Effector memory CD8-positive, alpha-beta T cell (primary cell): ENCODE data around the gene CHTOP.
"Not testable (repeated sequence)": the region's sequence is repeated elsewhere in the genome, so short reads cannot be mapped to it uniquely, and the experiment has no call there.

Experiments used
- ATAC-seq: fragments of 150-1000 bp; cut with Tn5 transposase; replicated peaks from 2 replicates; pipeline ENCODE4 v1.10.0; 2021; ENCODE audit warnings: mild to moderate bottlenecking, moderate library complexity
- DNase-seq, 3 experiments: peaks; one replicate each; pipeline ENCODE4 v3.0.0; 2021
- H3K27ac Mint-ChIP-seq, 2 donors: one replicate each; pipeline ENCODE4 v1.8.0; 2022; ENCODE audit warnings: mild to moderate bottlenecking in 2 of 2, mixed read lengths in 2 of 2, moderate library complexity in 2 of 2
- H3K27me3 Mint-ChIP-seq, 2 donors: one replicate each; pipeline ENCODE4 v1.8.0; 2022; ENCODE audit warnings: mixed read lengths in 2 of 2
- H3K36me3 Mint-ChIP-seq: one replicate; pipeline ENCODE4 v1.8.0; 2022; ENCODE audit warnings: mild to moderate bottlenecking, moderate library complexity, mixed read lengths; ENCODE audit not compliant: insufficient read depth
- H3K4me1 Mint-ChIP-seq, 2 donors: one replicate each; pipeline ENCODE4 v1.8.0; 2022; ENCODE audit warnings: low read depth in 2 of 2, mixed read lengths in 2 of 2
- H3K4me3 Mint-ChIP-seq, 2 donors: one replicate each; pipeline ENCODE4 v1.8.0; 2022; ENCODE audit warnings: mild to moderate bottlenecking in 2 of 2, mixed read lengths in 2 of 2, moderate library complexity in 2 of 2
- H3K9me3 Mint-ChIP-seq, 2 donors: one replicate each; pipeline ENCODE4 v1.8.0; 2022; ENCODE audit warnings: mixed read lengths in 2 of 2

CHTOP gene

GRCh38 chr1:153668672-153669071, 34.8 kb downstream of the CHTOP start:
- not testable (repeated sequence) for ATAC-seq, H3K9me3 Mint-ChIP-seq, DNase-seq, H3K27me3 Mint-ChIP-seq
- H3K4me3 Mint-ChIP-seq = peak overlapping the region; percentile 8 to 28
- H3K36me3 Mint-ChIP-seq = peaks cover 63% of the 10 kb centered on the region
- H3K27ac Mint-ChIP-seq = peak overlapping the region in 1 of 2 donors; percentile 71
- peaks cover 5 to 18% of the 10 kb centered on the region in 2 donors for H3K4me1 Mint-ChIP-seq

- no peak for ATAC-seq
- Mint-ChIP-seq H3K27me3 (no peaks in the 10 kb centered on the region), H3K36me3 (peaks cover 54% of the 10 kb centered on the region), H3K4me1 (peaks cover 5 to 18% of the 10 kb centered on the region in 2 donors), H3K27ac (peak overlapping the region in 1 of 2 donors; percentile 71), H3K9me3 (no peaks in the 10 kb centered on the region), H3K4me3 (no peak overlapping the region)
- no peak for DNase-seq
Measured at GRCh38 chr1:153669606-153670005, 35.7 kb downstream of the CHTOP start.

- ATAC-seq = no peak
Measured at GRCh38 chr1:153670257-153670858, 36.5 kb downstream of the CHTOP start.

GRCh38 chr1:153670859-153671627, 37.2 kb downstream of the CHTOP start, which contains the start of gene ILF2:
TSS of gene ILF2 (minus strand) at chr1:153670993. CDS start at chr1:153670922, 71 bp downstream.
- H3K36me3 Mint-ChIP-seq = peaks cover 39% of the 10 kb centered on the region
- no peak within 1 kb of the TSS for H3K4me3 Mint-ChIP-seq
- no peaks in the 10 kb centered on the region for H3K9me3 Mint-ChIP-seq
- H3K27ac Mint-ChIP-seq = no peak within 1 kb of the TSS
- peak; percentile 89 for ATAC-seq
- DNase-seq = peak; percentile 95 to 96 (median 96)
- peaks cover 5 to 18% of the 10 kb centered on the region in 2 donors for H3K4me1 Mint-ChIP-seq
- H3K27me3 Mint-ChIP-seq = peaks cover 0 to 1% of the 10 kb centered on the region in 2 donors

More at GRCh38 chr1:153670257-153670858, 36.5 kb downstream of the CHTOP start:
- peaks cover 46% of the 10 kb centered on the region for H3K36me3 Mint-ChIP-seq
- H3K27ac Mint-ChIP-seq = no peak overlapping the region
- no peaks in the 10 kb centered on the region for H3K27me3 Mint-ChIP-seq
- peaks cover 5 to 18% of the 10 kb centered on the region in 2 donors for H3K4me1 Mint-ChIP-seq
- no peak overlapping the region for H3K4me3 Mint-ChIP-seq
- H3K9me3 Mint-ChIP-seq = no peaks in the 10 kb centered on the region
- DNase-seq = peak in 1 of 3 experiments; percentile 12

- not testable (repeated sequence) for H3K9me3 Mint-ChIP-seq, H3K4me3 Mint-ChIP-seq, H3K27ac Mint-ChIP-seq, H3K27me3 Mint-ChIP-seq
- peaks cover 32% of the 10 kb centered on the region for H3K36me3 Mint-ChIP-seq
- ATAC-seq (peak; percentile 42), DNase-seq (peak; percentile 30 to 52 (median 48))
- H3K4me1 Mint-ChIP-seq = peaks cover 5 to 18% of the 10 kb centered on the region in 2 donors
Measured at GRCh38 chr1:153671628-153672353, 37.9 kb downstream of the CHTOP start.

- no peaks in the 10 kb centered on the region for H3K9me3 Mint-ChIP-seq
- H3K27ac Mint-ChIP-seq = peak overlapping the region in 1 of 2 donors; percentile 3
- peaks cover 21 to 25% of the 10 kb centered on the region in 2 donors for H3K27me3 Mint-ChIP-seq
- no peak for DNase-seq
- H3K36me3 Mint-ChIP-seq = peaks cover 15% of the 10 kb centered on the region
- H3K4me1 Mint-ChIP-seq = peaks cover 12 to 26% of the 10 kb centered on the region in 2 donors
- H3K4me3 Mint-ChIP-seq = peak overlapping the region; percentile 7 to 39
- ATAC-seq = no peak
Measured at GRCh38 chr1:153673511-153673910, 39.6 kb downstream of the CHTOP start.

- Mint-ChIP-seq H3K27me3 (peaks cover 60 to 68% of the 10 kb centered on the region in 2 donors), H3K4me3 (peak overlapping the region; percentile 73 to 80), H3K4me1 (peaks cover 22% of the 10 kb centered on the region in 2 donors), H3K27ac (no peak overlapping the region), H3K36me3 (no peaks in the 10 kb centered on the region), H3K9me3 (no peaks in the 10 kb centered on the region)
- ATAC-seq = peak; percentile 49
- peak; percentile 21 to 38 (median 27) for DNase-seq
Measured at GRCh38 chr1:153677718-153678518, 44.1 kb downstream of the CHTOP start.

GRCh38 chr1:153678519-153679336, 44.9 kb downstream of the CHTOP start, which contains the start of gene NPR1:
TSS of gene NPR1 (plus strand) at chr1:153678688. CDS start at chr1:153679109, 421 bp downstream.
- H3K27me3 Mint-ChIP-seq = peaks cover 65 to 76% of the 10 kb centered on the region in 2 donors
- peak in 2 of 3 experiments; percentile 8 to 17 for DNase-seq
- H3K36me3 Mint-ChIP-seq = no peaks in the 10 kb centered on the region
- ATAC-seq = peak; percentile 51
- H3K4me1 Mint-ChIP-seq = peaks cover 22% of the 10 kb centered on the region in 2 donors
- H3K4me3 Mint-ChIP-seq = peak within 1 kb of the TSS; percentile 73 to 80
- H3K9me3 Mint-ChIP-seq = no peaks in the 10 kb centered on the region
- peak within 1 kb of the TSS in 1 of 2 donors; percentile 79 for H3K27ac Mint-ChIP-seq

- peak; percentile 70 for ATAC-seq
- peak overlapping the region in 1 of 2 donors; percentile 79 for H3K27ac Mint-ChIP-seq
- peaks cover 22% of the 10 kb centered on the region in 2 donors for H3K4me1 Mint-ChIP-seq
- no peaks in the 10 kb centered on the region for H3K9me3 Mint-ChIP-seq
- peak overlapping the region; percentile 73 to 80 for H3K4me3 Mint-ChIP-seq
- H3K36me3 Mint-ChIP-seq = no peaks in the 10 kb centered on the region
- DNase-seq = peak; percentile 9 to 16 (median 12)
- H3K27me3 Mint-ChIP-seq = peaks cover 71 to 84% of the 10 kb centered on the region in 2 donors
Measured at GRCh38 chr1:153679337-153680119, 45.7 kb downstream of the CHTOP start.

- ATAC-seq (no peak), DNase-seq (no peak)
- H3K27me3 Mint-ChIP-seq = peaks cover 75 to 89% of the 10 kb centered on the region in 2 donors
- H3K27ac Mint-ChIP-seq = peak overlapping the region; percentile 33 to 79
- H3K36me3 Mint-ChIP-seq = peaks cover 1% of the 10 kb centered on the region
- H3K4me1 Mint-ChIP-seq = peaks cover 22% of the 10 kb centered on the region in 2 donors
- no peaks in the 10 kb centered on the region for H3K9me3 Mint-ChIP-seq
- H3K4me3 Mint-ChIP-seq = peak overlapping the region; percentile 73 to 80
Measured at GRCh38 chr1:153680120-153680403, 46.2 kb downstream of the CHTOP start.

GRCh38 chr1:153682730-153683129, 48.9 kb downstream of the CHTOP start:
- Mint-ChIP-seq H3K27me3 (peaks cover 76 to 92% of the 10 kb centered on the region in 2 donors), H3K4me1 (peaks cover 18% of the 10 kb centered on the region in 2 donors), H3K9me3 (no peaks in the 10 kb centered on the region), H3K4me3 (no peak overlapping the region), H3K27ac (no peak overlapping the region), H3K36me3 (peaks cover 6% of the 10 kb centered on the region)
- no peak for ATAC-seq
- no peak for DNase-seq
